Activated gamma-delta T cell (primary cell): ENCODE results near the gene CTDSPL.
"Not testable (repeated sequence)": the region's sequence is repeated elsewhere in the genome, so short reads cannot be mapped to it uniquely, and the experiment has no call there.

Source experiments
- DNase-seq: peaks from one replicate; lab custom pipeline; 2025; lab: John Stamatoyannopoulos, UW

CTDSPL gene

DNA sequence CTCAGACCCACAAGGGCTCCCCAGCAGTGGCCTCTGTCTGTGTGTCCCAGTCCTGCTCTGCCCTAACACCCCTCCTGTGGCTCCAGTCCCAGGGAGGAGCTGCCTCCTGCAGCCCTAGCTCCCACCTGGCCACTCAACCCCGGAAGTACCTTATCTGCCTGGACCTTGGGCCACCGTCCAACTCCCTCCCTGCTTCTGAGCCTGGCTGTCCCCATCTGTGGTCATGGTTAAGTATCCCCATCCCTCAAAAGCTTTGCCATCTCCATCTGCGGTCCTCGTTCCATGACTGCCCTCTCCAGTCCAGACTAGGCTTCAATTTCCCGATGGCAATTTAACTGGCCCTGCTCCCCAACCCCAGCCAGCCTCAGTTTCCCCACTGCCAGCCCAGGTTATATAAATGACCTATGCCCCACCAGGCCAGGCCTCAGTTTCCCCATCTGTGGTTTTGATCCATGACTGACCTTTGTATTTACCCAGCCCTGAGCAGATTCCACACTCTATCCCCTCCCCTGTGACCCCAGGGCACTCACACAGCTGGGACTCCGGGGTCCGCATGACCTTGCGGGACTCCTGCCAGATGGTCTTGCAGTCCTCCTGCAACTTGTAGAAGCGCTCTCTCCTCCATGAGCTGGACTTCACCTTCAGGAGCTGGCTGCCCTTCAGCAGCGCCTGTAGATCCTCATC, 158.1 kb downstream of the CTDSPL start:
- no peak for DNase-seq

DNA sequence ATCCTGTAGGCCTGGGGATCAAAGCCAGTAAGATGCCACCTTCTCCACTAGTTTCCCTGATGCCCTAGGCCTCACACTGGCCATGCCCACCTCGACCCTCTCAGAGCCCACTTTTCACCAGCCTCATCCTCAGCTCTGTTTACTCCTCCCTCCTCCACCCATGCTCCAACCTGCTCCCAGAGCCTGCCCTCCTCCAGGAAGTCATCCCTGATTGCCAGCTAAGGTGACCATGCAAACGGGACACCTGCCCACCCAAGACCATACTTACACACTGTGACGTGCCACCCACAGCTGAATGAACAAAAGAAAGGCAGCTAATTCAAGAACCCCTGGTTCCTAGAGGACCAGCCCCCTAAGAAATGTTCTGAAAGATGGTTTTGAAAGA, 158.7 kb downstream of the CTDSPL start:
- no peak for DNase-seq

DNA sequence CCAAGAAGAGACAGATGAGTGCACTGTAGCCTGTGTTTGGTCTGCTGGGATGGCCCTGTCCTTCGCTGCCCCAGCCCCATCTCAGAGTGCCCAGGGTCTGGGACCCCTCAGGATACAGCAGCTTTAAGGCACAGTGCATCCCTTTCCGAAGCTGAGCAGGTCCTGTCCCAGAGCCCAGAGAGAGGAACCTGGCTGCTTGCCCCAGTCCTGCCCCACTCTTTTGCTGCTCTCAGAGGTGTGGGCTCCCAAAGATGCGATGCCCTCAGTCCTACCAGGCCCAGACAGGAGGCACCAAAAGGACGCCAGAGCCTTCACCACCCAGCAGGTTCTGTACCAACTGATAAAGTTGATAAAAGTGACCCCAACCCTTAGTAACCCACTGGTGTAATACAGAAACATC, 159.5 kb downstream of the CTDSPL start:
- DNase-seq: no peak

DNA sequence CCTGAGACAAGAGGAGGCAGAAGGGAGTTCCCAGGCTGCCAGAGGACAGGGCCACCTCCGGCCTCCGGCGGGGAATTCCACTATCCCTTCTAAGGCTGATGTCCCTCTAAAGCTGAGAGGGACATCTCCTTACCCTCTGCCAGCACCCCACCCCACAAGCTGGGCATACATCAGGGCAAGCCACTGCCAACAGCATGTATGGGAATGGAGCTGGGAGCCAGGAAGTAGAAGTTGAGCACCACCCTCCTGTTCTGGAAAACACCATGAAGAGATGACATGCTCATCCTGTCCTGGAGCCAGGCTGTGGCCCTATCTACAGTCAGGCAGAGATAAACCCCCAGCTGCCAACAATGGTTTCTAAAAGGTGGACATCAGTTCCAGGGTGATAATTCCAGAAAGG, 160.6 kb downstream of the CTDSPL start:
- no peak for DNase-seq

DNA sequence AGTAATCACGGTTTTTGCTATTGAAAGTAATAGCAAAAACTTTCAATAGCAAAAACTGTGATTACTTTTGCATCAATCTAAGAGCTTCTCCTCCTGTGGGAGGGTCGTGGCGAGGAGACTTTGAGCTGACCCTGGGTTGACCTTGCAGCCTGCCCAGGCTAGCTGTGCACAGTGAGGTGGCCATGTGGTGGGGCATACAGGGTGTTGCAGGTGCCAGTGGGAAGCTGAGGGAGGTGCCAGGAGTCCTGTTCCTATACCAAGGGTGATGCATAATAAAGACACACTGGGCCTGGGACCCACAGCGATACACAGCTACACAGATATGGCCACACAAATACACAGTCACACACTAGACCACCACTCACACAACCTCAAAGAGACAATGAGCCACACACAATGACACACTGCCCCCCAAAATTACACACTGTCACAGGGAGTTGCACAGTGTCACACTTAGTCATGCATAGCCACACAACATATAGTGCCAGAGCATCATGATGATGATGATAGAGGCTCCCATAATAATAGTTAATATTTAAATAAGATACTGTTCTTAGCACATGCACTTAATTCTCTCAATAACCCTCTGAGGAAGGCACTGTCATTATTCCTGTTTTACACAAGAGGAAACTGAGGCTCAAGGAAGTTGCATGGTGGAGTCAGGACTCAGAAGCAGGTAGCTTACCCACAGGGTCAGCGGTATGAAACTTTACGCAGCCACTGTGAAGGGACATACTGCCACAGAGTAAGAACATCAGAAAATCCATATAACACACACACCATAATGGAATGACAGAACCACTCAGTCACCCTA, 161.4 kb downstream of the CTDSPL start:
- DNase-seq: no peak

DNA sequence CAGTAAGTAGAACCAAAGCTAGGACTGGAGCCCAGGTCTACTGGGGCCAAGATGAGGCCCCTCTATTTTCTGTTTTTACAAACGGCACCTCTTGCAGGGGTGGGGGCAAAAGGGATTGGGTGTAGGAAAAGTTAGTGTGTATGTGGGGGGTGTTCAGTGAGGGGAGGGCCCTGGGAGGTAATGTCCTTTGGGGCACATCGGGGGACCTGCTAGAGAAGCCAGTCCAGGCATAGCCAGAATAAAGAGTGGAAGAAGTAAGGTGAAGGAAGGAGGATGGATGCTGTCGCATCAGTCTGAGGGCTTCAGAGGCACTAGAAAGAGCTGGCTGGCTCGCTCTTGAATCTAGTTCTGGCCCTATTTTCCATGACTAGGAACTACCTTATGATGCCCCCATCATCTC, 165.2 kb downstream of the CTDSPL start:
- DNase-seq: no peak

DNA sequence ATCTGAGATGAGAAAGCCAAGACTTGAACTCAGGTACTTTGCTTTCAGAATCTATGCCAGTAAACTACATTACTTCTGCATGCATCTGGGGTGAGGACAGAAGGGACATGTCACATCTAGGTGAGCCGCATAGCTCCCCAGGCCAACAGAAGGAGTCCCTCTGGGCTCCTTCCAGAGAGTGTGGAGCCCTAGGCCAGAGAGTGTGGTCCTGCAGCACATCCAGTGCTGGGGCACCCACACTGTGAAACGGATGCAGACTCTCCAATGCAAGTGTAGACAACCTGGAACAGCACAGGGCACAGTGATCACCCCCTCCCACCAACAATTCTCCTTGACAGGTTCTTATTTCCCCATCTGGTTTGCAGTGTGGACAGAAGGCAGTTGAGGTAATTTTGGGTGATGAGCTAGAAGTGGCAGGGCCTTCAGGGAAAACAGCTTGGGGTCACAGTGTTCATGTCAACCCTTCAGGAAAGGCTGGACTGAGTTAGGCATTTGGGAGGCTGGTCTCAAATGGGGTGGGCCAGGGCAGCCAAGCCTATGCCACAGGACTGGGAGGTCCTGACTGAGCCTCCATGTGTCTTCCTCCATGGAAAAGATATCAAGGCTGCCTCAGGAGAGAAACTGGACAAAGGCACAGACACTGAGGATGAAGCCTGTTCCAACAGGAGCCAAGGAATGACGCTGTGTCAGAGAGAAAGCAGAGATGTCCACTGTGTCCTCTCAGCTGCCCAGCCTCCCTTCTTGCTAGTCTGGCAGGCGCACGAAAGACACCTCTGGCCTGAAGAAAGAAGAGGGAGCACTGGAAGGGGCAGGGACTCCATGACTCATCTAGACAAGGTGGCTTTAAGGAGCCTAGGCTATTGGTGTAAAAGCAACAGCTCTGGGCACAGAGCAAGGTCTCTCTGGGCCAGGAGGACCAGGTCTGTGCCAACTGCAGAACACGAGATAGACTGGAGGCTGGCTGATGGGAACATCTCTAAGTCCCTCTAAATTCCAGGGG, 166.1 kb downstream of the CTDSPL start:
- DNase-seq: no peak

DNA sequence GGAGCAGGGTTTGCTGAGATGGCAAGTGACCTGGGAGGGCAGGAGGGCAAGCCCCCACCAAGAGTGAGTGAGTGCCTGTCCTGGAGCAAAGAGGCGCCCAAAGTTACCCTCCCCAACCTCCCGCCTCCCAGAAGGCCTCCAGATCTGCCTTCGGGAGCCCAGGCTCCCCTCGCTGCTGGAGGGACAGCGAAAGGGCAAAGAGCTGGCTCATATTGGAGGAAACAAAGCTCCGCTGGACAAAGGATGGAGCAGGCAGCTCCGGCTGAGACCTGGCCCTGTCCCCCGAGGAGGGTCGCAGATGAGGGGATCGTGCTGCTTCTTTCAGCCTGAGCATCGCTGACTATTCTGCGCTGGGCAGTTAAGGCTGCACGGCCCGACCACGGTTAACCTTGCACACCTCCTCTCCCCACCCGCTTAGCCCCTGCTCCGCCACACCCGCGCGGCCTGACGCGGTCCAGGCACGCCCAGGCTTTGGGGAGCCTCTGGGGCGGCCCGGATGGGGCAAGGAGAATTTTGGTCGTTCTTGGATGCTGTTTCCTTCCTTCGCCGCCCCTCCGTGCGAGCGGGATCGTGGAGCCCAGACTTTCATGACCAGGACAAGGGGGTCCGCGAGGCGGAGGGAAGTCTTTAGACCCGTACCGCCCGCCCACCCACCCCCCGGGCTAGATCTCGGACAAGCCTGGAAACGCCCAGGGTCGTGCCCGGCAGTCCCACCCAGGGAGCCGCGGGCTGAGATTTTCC, 167.1 kb downstream of the CTDSPL start:
- no peak for DNase-seq

DNA sequence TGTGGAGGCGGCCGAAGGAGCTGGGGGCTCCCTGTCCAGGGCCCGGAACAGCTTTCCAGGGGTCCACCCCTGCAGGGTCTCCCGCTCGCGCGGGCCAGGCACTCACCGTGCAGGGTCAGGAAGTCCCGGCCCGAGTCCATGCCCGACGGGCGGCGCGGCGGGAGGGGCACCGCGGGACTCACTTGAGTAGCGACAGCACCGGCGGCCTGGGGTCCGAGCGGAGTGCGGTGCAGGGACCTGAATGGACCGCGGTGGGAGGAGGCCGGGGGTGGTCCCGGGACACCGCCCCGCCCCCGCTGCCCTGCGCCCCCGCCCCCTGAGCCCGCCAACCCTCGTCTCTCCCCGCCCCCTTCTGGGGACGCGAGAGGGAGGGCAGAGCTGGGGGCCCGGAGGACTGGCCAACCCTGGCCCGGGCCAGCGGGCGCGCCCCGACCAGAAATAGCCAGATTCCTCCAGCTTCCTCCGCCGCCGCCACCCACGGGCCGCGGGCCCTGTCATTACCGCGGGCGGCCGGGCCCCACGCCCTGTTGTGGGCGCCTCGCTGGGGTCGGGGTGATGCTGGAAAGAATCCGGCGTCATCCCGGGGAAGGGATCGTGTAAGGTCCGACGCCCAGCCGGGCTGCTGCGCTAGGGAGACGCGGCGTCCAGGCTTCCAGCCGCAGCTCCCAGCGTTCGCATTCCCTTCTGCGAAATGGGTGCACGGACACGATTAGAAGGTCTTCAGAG, 167.9 kb downstream of the CTDSPL start, which contains the start of gene PLCD1:
PLCD1 (minus strand) TSS at position 243 of the 726 bp plus-strand sequence; CDS start at position 140, 103 bp downstream.
- peak; percentile 40 for DNase-seq

DNA sequence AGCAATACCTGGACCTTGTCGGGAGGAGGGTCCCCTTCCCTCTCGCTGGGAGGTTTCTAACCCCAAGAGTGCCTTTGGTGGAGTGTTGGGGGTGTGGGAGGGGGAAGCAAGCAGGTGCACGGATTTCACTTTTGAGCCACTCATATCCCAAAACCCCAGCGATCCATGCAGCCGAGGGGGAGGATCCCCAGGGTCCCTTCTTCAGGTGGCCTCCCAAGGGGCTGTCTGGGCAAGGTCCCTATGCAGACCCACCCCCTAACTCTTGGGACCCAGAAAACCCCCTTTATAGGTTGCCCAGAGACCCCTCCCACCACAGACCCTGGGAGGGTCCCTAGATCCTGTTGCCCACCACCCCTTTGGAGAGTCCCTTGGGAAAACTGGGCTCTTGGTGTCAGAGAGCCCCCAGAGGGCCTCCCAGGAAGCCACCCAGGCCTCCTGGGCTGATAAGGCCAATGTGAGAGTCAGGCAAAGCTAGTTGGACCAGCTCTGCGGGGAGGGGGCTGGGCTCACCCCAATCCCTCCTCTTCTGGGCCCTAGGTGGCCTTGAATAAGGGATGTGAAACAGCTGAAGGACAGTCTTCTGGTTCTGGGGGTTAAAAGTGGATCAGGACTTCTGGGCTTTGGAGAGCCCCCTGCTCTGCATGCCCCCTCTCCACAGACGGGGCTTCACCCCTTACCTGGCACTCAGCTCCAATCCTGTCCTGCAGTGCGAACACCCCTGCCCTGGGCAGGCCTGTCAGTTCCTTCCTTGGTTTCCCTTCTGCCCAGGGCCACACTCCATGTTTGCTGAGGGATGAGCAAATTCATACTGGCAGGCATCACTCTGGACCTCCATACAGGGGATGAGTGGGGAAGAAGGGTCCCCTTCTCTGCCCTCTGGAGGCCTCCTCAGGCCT, 168.7 kb downstream of the CTDSPL start:
- no peak for DNase-seq

DNA sequence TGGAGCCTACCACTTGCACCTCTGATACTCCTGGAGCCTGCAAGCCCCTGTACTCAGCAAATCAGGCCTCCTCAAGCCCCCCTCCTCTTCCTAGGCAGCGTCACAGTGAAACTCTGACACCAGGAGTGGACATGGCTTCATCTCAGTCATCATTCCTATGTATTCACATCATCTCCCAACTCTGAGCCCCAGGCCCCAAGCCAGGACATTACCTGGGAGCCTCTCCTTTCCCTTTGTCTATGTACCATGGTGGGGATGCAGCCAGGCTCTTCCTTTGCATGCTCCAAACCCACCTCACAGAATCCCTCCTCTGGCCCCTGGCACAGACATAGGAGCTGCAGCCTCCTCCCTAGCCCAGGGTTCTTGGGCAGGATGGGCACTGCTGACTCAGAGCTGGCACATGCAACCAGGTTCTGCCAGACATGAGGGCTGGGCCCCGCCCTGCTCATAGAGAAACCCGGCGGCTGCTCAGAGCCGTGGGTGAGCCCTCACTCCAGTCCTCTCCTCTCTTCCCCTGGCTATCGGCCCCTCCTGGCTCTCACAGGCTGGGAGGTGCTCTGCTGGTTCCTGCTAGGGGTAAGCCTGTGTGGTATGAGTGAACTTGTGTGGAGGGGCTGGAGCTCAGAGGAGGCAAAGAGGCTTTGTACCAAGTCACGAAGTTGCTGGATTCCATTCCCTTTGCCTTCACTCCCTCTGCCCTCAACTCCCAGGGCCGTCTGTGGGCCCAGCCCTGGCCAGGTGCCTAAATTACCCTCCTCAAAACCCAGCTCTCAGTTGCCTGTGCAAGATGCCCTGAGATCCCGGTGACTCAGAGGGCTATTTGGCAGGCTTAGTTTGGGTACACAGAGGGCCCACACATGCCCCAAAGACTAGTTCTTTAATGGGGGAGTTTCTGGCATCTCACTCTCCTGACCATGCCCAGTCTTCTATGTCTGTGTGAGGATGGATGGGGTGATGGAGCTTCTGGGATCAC, 169.6 kb downstream of the CTDSPL start:
- no peak for DNase-seq

DNA sequence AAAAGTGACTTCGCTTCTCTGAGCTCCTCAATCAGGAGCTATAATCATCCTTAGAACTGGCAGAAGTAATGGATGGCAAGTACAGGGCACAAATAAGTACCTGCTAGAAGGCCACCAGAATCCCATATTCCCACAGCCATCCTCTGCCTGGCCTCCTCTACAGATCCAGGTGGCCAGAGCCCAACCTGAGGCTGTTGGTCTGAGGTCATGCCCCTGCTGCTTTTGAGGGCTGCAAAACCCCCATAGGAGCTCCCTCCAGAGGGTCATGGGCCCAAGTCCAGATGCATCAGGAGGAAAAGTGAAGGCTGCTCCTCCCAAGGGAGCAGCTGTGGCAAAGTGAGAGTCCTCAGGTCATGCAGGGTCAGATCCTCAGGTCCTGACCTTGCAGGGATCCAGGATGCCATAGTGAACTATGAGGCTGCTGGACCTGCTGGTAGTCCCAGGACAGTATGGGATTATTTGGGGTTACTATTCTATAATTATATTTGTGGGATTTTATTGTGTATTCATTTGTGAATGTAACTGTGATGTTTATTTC, 170.7 kb downstream of the CTDSPL start:
- no peak for DNase-seq

DNA sequence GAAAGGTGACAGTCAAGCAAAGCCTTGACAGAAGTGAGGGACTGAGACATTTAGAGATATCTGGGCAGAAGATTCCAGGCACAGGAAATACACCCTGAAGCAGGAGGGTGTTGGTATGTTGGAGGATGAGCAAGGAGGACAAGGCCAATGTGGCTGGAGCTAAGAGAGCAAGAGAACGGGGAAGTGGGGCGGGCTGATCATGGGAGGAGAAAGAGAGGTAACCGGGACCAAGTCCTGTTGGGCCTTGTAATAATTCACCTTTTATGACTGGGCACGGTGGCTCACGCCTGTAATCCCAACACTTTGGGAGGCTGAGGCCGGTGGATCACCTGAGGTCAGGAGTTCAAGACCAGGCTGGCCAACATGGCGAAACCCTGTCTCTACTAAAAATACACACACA, 171.9 kb downstream of the CTDSPL start:
- DNase-seq: not testable (repeated sequence)
